Lung (tissue), 12 donors: ENCODE measurements around the gene NAALADL2. TPM values are rescaled to one million over a fixed set of nuclear protein-coding genes. Genes with fewer than 3 reads are reported as not detected.

ENCODE experiments used
- ATAC-seq: fragments of 200-7000 bp; cut with Tn5 transposase; one replicate; pipeline ENCODE4 v1.9.1; 2020; ENCODE audit warnings: moderate number of reproducible peaks; ENCODE audit not compliant: insufficient read depth, low FRiP score
- DNase-seq, 3 donors: peaks; one replicate each; pipeline ENCODE4 v3.0.0-alpha.2; 2013 to 2017
- H3K27ac ChIP-seq, 2 donors: one replicate each; pipeline ENCODE4 v1.5.1; 2013; ENCODE audit warnings: mild to moderate bottlenecking in 2 of 2, moderate library complexity in 2 of 2, control low read depth in 1 of 2, inconsistent platforms in 1 of 2, low read depth in 1 of 2, low read length in 1 of 2
- H3K27me3 ChIP-seq, 3 donors: one replicate each; pipeline ENCODE4 v1.5.1; 2013; ENCODE audit warnings: low read length in 2 of 3; ENCODE audit not compliant: control insufficient read depth in 3 of 3, insufficient read depth in 3 of 3
- H3K36me3 ChIP-seq, 4 donors: one replicate each; pipeline ENCODE4 v1.5.1; 2013; ENCODE audit warnings: low read length in 4 of 4, mild to moderate bottlenecking in 1 of 4, moderate library complexity in 1 of 4; ENCODE audit not compliant: control insufficient read depth in 4 of 4, insufficient read depth in 4 of 4
- H3K4me1 ChIP-seq, 5 donors: one replicate each; pipeline ENCODE4 v1.5.1; 2013; ENCODE audit warnings: low read length in 5 of 5, mild to moderate bottlenecking in 2 of 5, moderate library complexity in 1 of 5; ENCODE audit not compliant: control insufficient read depth in 5 of 5, insufficient read depth in 5 of 5
- H3K4me3 ChIP-seq: one replicate; pipeline ENCODE4 v1.5.1; 2013; ENCODE audit warnings: mild to moderate bottlenecking, control low read depth, moderate library complexity
- H3K9ac ChIP-seq, 2 donors: one replicate each; pipeline ENCODE4 v1.5.1; 2013; ENCODE audit warnings: low read length in 2 of 2, control low read depth in 1 of 2; ENCODE audit not compliant: insufficient read depth in 1 of 2
- H3K9me3 ChIP-seq, 4 donors: one replicate each; pipeline ENCODE4 v1.5.1; 2013; ENCODE audit warnings: low read length in 3 of 4, mild to moderate bottlenecking in 1 of 4, moderate library complexity in 1 of 4; ENCODE audit not compliant: control insufficient read depth in 4 of 4, insufficient read depth in 3 of 4
- CTCF ChIP-seq: IDR thresholded peaks from 2 replicates; pipeline ENCODE4 v1.5.1; 2012; ENCODE audit warnings: mild to moderate bottlenecking; ENCODE audit errors: control extremely low read depth, extremely low read depth
- WGBS, 2 donors: extraction: QIAGEN DNeasy Blood & Tissue Kit; methylation state at CpG; one replicate each; pipeline ENCODE4 v1.1.7; 2013; 5-methylcytosine and 5-hydroxymethylcytosine counted together
- polyA plus RNA-seq, 2 donors: library from polyadenylated mRNA; stranded (reverse); fragments of 200-250 nt; gene quantifications; one replicate each; pipeline ENCODE4 v1.2.1, GENCODE V29; 2013
- total RNA-seq, 2 donors: library from RNA; depleted of rRNA in 1 of 2; stranded (reverse); fragments of >200 nt in 1 of 2; gene quantifications; one replicate each; pipeline ENCODE4 v1.2.1, GENCODE V29; 2014 to 2021
- donor health status: control.
- donor health status: control.
- donor health status: Bipolar disorder and iron deficiency.
- donor health status: healthy.
- donor health status: DM: yes; HTN: yes; CAD: no.

The NAALADL2 gene
- total and polyA plus RNA-seq, 4 donors = 0.49 to 46.7 (median 4.7) TPM

GRCh38 chr3:174907628-174908407 lies 48.7 kb downstream of the NAALADL2 start:
- peaks cover 0 to 5% (median 0%) of the 10 kb centered on the region in 5 donors for H3K4me1 ChIP-seq
- H3K9ac ChIP-seq = no peak overlapping the region
- no peaks in the 10 kb centered on the region for H3K36me3 ChIP-seq
- ATAC-seq = peak; percentile 53
- no peak overlapping the region for H3K4me3 ChIP-seq
- DNase-seq = peak in 2 of 3 donors; percentile 4 to 29
- H3K27me3 ChIP-seq = no peaks in the 10 kb centered on the region
- H3K27ac ChIP-seq = no peak overlapping the region
- TF ChIP-seq CTCF = no peak
- WGBS, 2 donors = 66 to 77% methylated on average over 4 of the region's 4 CpGs
- H3K9me3 ChIP-seq = no peaks in the 10 kb centered on the region

GRCh38 chr3:174931473-174932353 lies 72.6 kb downstream of the NAALADL2 start:
- Histone ChIP-seq H3K27me3 (no peaks in the 10 kb centered on the region), H3K27ac (no peak overlapping the region), H3K9ac (no peak overlapping the region), H3K4me1 (no peaks in the 10 kb centered on the region), H3K4me3 (no peak overlapping the region), H3K9me3 (no peaks in the 10 kb centered on the region), H3K36me3 (no peaks in the 10 kb centered on the region)
- ATAC-seq (no peak), DNase-seq (peak; percentile 19 to 80 (median 74))
- WGBS, 2 donors = 42 to 89% methylated on average over 2 of the region's 2 CpGs
- TF ChIP-seq CTCF = no peak

GRCh38 chr3:174936590-174936989 lies 77.5 kb downstream of the NAALADL2 start:
- Histone ChIP-seq H3K4me1 (no peaks in the 10 kb centered on the region), H3K9ac (no peak overlapping the region), H3K27me3 (no peaks in the 10 kb centered on the region), H3K9me3 (peaks cover 0 to 5% (median 0%) of the 10 kb centered on the region in 4 donors), H3K27ac (no peak overlapping the region), H3K4me3 (no peak overlapping the region), H3K36me3 (no peaks in the 10 kb centered on the region)
- no peak for ATAC-seq
- TF ChIP-seq CTCF = no peak
- 89 to 90% methylated on average over 4 of the region's 4 CpGs for WGBS, 2 donors
- no peak for DNase-seq
